Neural progenitor cell (in vitro differentiated cells): ENCODE results near the gene C1QTNF7. TPM values are rescaled to one million over a fixed set of nuclear protein-coding genes. Genes with fewer than 3 reads are reported as not detected.

Source experiments
- DNase-seq: peaks from one replicate; pipeline ENCODE4 v3.0.0-alpha.2; 2016; ENCODE audit warnings: low spot score
- H2AFZ ChIP-seq: fragments of 200-600 bp; sonication (generic); replicated peaks from 2 replicates; pipeline ENCODE4 v1.6.1; 2016; ENCODE audit warnings: antibody characterized with exemption
- H3F3A ChIP-seq: fragments of 200-600 bp; sonication (generic); 2 replicates; pipeline ENCODE4 v1.6.1; 2016; ENCODE audit warnings: antibody characterized with exemption, low read depth
- H3K27ac ChIP-seq: fragments of 200-600 bp; sonication (generic); 2 replicates; pipeline ENCODE4 v1.5.1; 2016; ENCODE audit warnings: mild to moderate bottlenecking
- H3K27me3 ChIP-seq: fragments of 200-600 bp; sonication (generic); 2 replicates; pipeline ENCODE4 v1.6.1; 2016; ENCODE audit warnings: mild to moderate bottlenecking, moderate library complexity
- H3K36me3 ChIP-seq: fragments of 200-600 bp; sonication (generic); 2 replicates; pipeline ENCODE4 v1.5.1; 2016
- H3K4me1 ChIP-seq: fragments of 200-600 bp; sonication (generic); 2 replicates; pipeline ENCODE4 v1.6.1; 2016; ENCODE audit warnings: mixed run types
- H3K4me2 ChIP-seq: fragments of 200-600 bp; sonication (generic); 2 replicates; pipeline ENCODE4 v1.6.1; 2016
- H3K4me3 ChIP-seq: fragments of 200-600 bp; sonication (generic); 2 replicates; pipeline ENCODE4 v1.5.1; 2016
- H3K79me2 ChIP-seq: fragments of 200-600 bp; sonication (generic); 2 replicates; pipeline ENCODE4 v1.6.1; 2016; ENCODE audit warnings: low read depth
- H3K9ac ChIP-seq: fragments of 200-600 bp; sonication (generic); 2 replicates; pipeline ENCODE4 v1.6.1; 2016
- H3K9me3 ChIP-seq: fragments of 200-600 bp; sonication (generic); 2 replicates; pipeline ENCODE4 v1.5.1; 2016; ENCODE audit warnings: low read depth
- H4K20me1 ChIP-seq: fragments of 200-600 bp; sonication (generic); 2 replicates; pipeline ENCODE4 v1.6.1; 2016; ENCODE audit warnings: low read depth
- H3K27ac Mint-ChIP-seq: 3 replicates; pipeline ENCODE4 v1.8.0; 2021; ENCODE audit warnings: mixed read lengths
- H3K27me3 Mint-ChIP-seq: 2 replicates; pipeline ENCODE4 v1.8.0; 2022; ENCODE audit warnings: low read depth, mild to moderate bottlenecking, inconsistent platforms, moderate library complexity, mixed read lengths; ENCODE audit not compliant: insufficient read depth
- H3K36me3 Mint-ChIP-seq: 3 replicates; pipeline ENCODE4 v1.8.0; 2021; ENCODE audit warnings: mixed read lengths
- H3K4me1 Mint-ChIP-seq: 3 replicates; pipeline ENCODE4 v1.8.0; 2021; ENCODE audit warnings: mixed read lengths
- H3K4me3 Mint-ChIP-seq: 3 replicates; pipeline ENCODE4 v1.8.0; 2021; ENCODE audit warnings: mild to moderate bottlenecking, moderate library complexity, mixed read lengths
- H3K9me3 Mint-ChIP-seq: 3 replicates; pipeline ENCODE4 v1.8.0; 2020; ENCODE audit warnings: mixed read lengths
- CTCF ChIP-seq: fragments of 200-600 bp; sonication (generic); IDR thresholded peaks from 2 replicates; pipeline ENCODE4 v1.5.1; 2017; ENCODE audit warnings: antibody characterized with exemption, mild to moderate bottlenecking
- EZH2 ChIP-seq: fragments of 200-600 bp; sonication (generic); IDR thresholded peaks from 2 replicates; pipeline ENCODE4 v1.6.1; 2017; ENCODE audit warnings: antibody characterized with exemption, mild to moderate bottlenecking, moderate library complexity
- EZH2phosphoT487 ChIP-seq: fragments of 200-600 bp; sonication (generic); IDR thresholded peaks from 2 replicates; pipeline ENCODE4 v1.6.1; 2017; ENCODE audit warnings: antibody characterized with exemption
- total RNA-seq: library from RNA; depleted of rRNA; stranded (reverse); fragments of >200 nt; gene quantifications from 2 replicates; pipeline ENCODE4 v1.2.3, GENCODE V29; 2015; ENCODE audit warnings: low replicate concordance

Gene C1QTNF7
- total RNA-seq, 1 donor from 2014 or later, result not detected

- Histone ChIP-seq H4K20me1 (no peaks in the 10 kb centered on the region), H3K27ac (no peak overlapping the region), H3K9me3 (no peaks in the 10 kb centered on the region), H3K36me3 (no peaks in the 10 kb centered on the region), H3F3A (no peaks in the 10 kb centered on the region), H3K4me2 (no peak overlapping the region), H3K79me2 (no peaks in the 10 kb centered on the region), H3K27me3 (no peaks in the 10 kb centered on the region), H3K4me3 (no peak overlapping the region), H3K4me1 (no peaks in the 10 kb centered on the region), H3K9ac (no peak overlapping the region), H2AFZ (no peak overlapping the region)
- H3K9me3 Mint-ChIP-seq, result no peaks in the 10 kb centered on the region
- H3K36me3 Mint-ChIP-seq, result no peaks in the 10 kb centered on the region
- H3K4me1 Mint-ChIP-seq, result peaks cover 16% of the 10 kb centered on the region
- H3K27ac Mint-ChIP-seq, result no peak overlapping the region
- TF ChIP-seq EZH2phosphoT487 (no peak), EZH2 (no peak), CTCF (no peak)
- no peak overlapping the region for H3K4me3 Mint-ChIP-seq
- peak; percentile 23 for DNase-seq
- peaks cover 2% of the 10 kb centered on the region for H3K27me3 Mint-ChIP-seq
Observed at GRCh38 chr4:15451866-15452765, 24.3 kb downstream of the C1QTNF7 start.

GRCh38 chr4:15455290-15455689 is 27.5 kb downstream of the C1QTNF7 start:
- Histone ChIP-seq H3K4me2 (no peak overlapping the region), H3K9ac (no peak overlapping the region)

GRCh38 chr4:15457406-15458201 is 29.8 kb downstream of the C1QTNF7 start:
- H3K9me3 ChIP-seq, result no peaks in the 10 kb centered on the region
- H3K4me1 ChIP-seq, result peaks cover 7% of the 10 kb centered on the region
- H3K79me2 ChIP-seq, result no peaks in the 10 kb centered on the region
- Mint-ChIP-seq H3K4me3 (no peak overlapping the region), H3K4me1 (peaks cover 11% of the 10 kb centered on the region), H3K27me3 (peaks cover 2% of the 10 kb centered on the region), H3K9me3 (no peaks in the 10 kb centered on the region), H3K36me3 (no peaks in the 10 kb centered on the region), H3K27ac (no peak overlapping the region)
- TF ChIP-seq EZH2phosphoT487 (no peak), EZH2 (no peak), CTCF (peak; percentile 88)
- H4K20me1 ChIP-seq, result no peaks in the 10 kb centered on the region
- no peak overlapping the region for H2AFZ ChIP-seq
- H3K4me3 ChIP-seq, result no peak overlapping the region
- no peaks in the 10 kb centered on the region for H3F3A ChIP-seq
- H3K4me2 ChIP-seq, result no peak overlapping the region
- H3K36me3 ChIP-seq, result no peaks in the 10 kb centered on the region
- no peak overlapping the region for H3K9ac ChIP-seq
- H3K27me3 ChIP-seq, result no peaks in the 10 kb centered on the region
- H3K27ac ChIP-seq, result no peak overlapping the region
- peak; percentile 46 for DNase-seq

More at GRCh38 chr4:15455290-15455689, 27.5 kb downstream of the C1QTNF7 start:
- Histone ChIP-seq H3K27ac (no peak overlapping the region), H3K9me3 (no peaks in the 10 kb centered on the region), H3K4me1 (peaks cover 3% of the 10 kb centered on the region), H3K27me3 (no peaks in the 10 kb centered on the region), H3K4me3 (no peak overlapping the region), H4K20me1 (no peaks in the 10 kb centered on the region), H3K79me2 (no peaks in the 10 kb centered on the region), H2AFZ (no peak overlapping the region), H3F3A (no peaks in the 10 kb centered on the region), H3K36me3 (no peaks in the 10 kb centered on the region)
- peak overlapping the region; percentile 22 for H3K27ac Mint-ChIP-seq
- peaks cover 2% of the 10 kb centered on the region for H3K27me3 Mint-ChIP-seq
- no peaks in the 10 kb centered on the region for H3K36me3 Mint-ChIP-seq
- no peaks in the 10 kb centered on the region for H3K9me3 Mint-ChIP-seq
- no peak overlapping the region for H3K4me3 Mint-ChIP-seq
- no peak for TF ChIP-seq CTCF
- TF ChIP-seq EZH2phosphoT487, result no peak
- TF ChIP-seq EZH2, result no peak
- DNase-seq, result no peak
- H3K4me1 Mint-ChIP-seq, result peaks cover 20% of the 10 kb centered on the region
